K562 (cell line): ENCODE data around the gene CYTH4. TPM values are rescaled to one million over a fixed set of nuclear protein-coding genes. Genes with fewer than 3 reads are reported as not detected.

Source experiments
- ATAC-seq: fragments of 200-7000 bp; cut with Tn5 transposase; 3 replicates; pipeline ENCODE4 v1.9.1; 2020; ENCODE audit warnings: moderate library complexity
- BruUV-seq: library from RNA; stranded (reverse); fragments of 400-500 nt; replicated peaks from 2 replicates; lab custom pipeline; 2021; lab: Mats Ljungman, UMichigan
- CTCF ChIA-PET: fragments of 300-600 bp; formaldehyde crosslinking; extraction: SDS; loops from one replicate; lab custom pipeline; 2021; ENCODE audit warnings: low intra/inter-chr PET ratio; lab: Yijun Ruan, JAX
- POLR2A ChIA-PET: fragments of 300-600, 350-650 bp; sonication (Branson Sonifier 250); formaldehyde crosslinking; extraction: SDS; loops from one replicate; lab custom pipeline; 2021; ENCODE audit warnings: antibody characterized with exemption, inconsistent platforms; lab: Yijun Ruan, JAX
- DNase-seq, 4 experiments: peaks; one replicate each; pipeline versions ENCODE4 v3.0.0 to v3.0.0-alpha.2; 2011 to 2018; ENCODE audit warnings: low spot score in 3 of 4, mixed read lengths in 3 of 4; ENCODE audit errors: extremely low read depth in 1 of 4
- FAIRE-seq: peaks from 2 replicates; lab custom pipeline; 2011; peaks lifted over from hg19 to GRCh38; lab: Jason Lieb, UNC
- H2AFZ ChIP-seq: 2 replicates; pipeline ENCODE4 v1.6.0; 2011; ENCODE audit warnings: low read depth, low read length, control low read depth, inconsistent platforms
- H3K27ac ChIP-seq: fragments of 200-600 bp; 3 replicates; pipeline ENCODE4 v1.8.0; 2011; ENCODE audit warnings: low read depth, mild to moderate bottlenecking, control low read depth, inconsistent platforms, low read length, moderate library complexity, mixed read lengths; ENCODE audit errors: extremely low read depth
- H3K27me3 ChIP-seq, 2 experiments: fragments of 300-600 bp in 1 of 2; 2 replicates in 1 of 2; 3 replicates in 1 of 2; pipeline versions ENCODE4 v1.6.0 to v1.8.0; 2011; ENCODE audit warnings: inconsistent platforms in 2 of 2, low read length in 2 of 2, mild to moderate bottlenecking in 1 of 2, mixed read lengths in 1 of 2, moderate library complexity in 1 of 2; ENCODE audit not compliant: control insufficient read depth in 2 of 2, insufficient read depth in 2 of 2
- H3K36me3 ChIP-seq: fragments of 300-600 bp; 3 replicates; pipeline ENCODE4 v1.8.0; 2011; ENCODE audit warnings: mild to moderate bottlenecking, low read length, inconsistent platforms; ENCODE audit not compliant: control insufficient read depth, insufficient read depth
- H3K4me1 ChIP-seq, 2 experiments: fragments of 200-600 bp in 1 of 2; replicated peaks in 1 of 2; 2 replicates in 1 of 2; 3 replicates in 1 of 2; pipeline versions ENCODE4 v1.5.1 to v1.8.0; 2011; ENCODE audit warnings: inconsistent platforms in 2 of 2, low read length in 2 of 2, mild to moderate bottlenecking in 1 of 2, mixed read lengths in 1 of 2, moderate library complexity in 1 of 2; ENCODE audit not compliant: control insufficient read depth in 2 of 2, insufficient read depth in 2 of 2
- H3K4me2 ChIP-seq: 2 replicates; pipeline ENCODE4 v1.6.1; 2011; ENCODE audit warnings: low read length, control low read depth, inconsistent platforms, mixed read lengths; ENCODE audit not compliant: insufficient read depth
- H3K4me3 ChIP-seq: fragments of 200-600 bp; sonication (generic), shearing (Covaris generic); 2 replicates; pipeline ENCODE4 v1.5.1; 2016; ENCODE audit warnings: control low read depth, inconsistent platforms
- H3K79me2 ChIP-seq: fragments of 200-600 bp; 3 replicates; pipeline ENCODE4 v1.8.0; 2011; ENCODE audit warnings: low read length, inconsistent platforms; ENCODE audit not compliant: control insufficient read depth, insufficient read depth
- H3K9ac ChIP-seq, 2 experiments: 2 replicates each; pipeline versions ENCODE4 v1.6.0 to v1.6.1; 2011; ENCODE audit warnings: low read depth in 2 of 2, low read length in 2 of 2, control low read depth in 1 of 2, inconsistent platforms in 1 of 2, mild to moderate bottlenecking in 1 of 2, mixed read lengths in 1 of 2; ENCODE audit not compliant: insufficient read depth in 1 of 2
- H3K9me1 ChIP-seq: one replicate; pipeline ENCODE4 v1.6.0; 2011; ENCODE audit warnings: inconsistent platforms, mild to moderate bottlenecking, low read length, moderate library complexity; ENCODE audit not compliant: control insufficient read depth, insufficient read depth
- H3K9me3 ChIP-seq: replicated peaks from 2 replicates; pipeline ENCODE4 v1.5.1; 2011; ENCODE audit warnings: low read depth, low read length, inconsistent platforms; ENCODE audit not compliant: control insufficient read depth, insufficient read depth
- H4K20me1 ChIP-seq: replicated peaks from 2 replicates; pipeline ENCODE4 v1.6.1; 2011; ENCODE audit warnings: low read length, inconsistent platforms, mixed read lengths; ENCODE audit not compliant: control insufficient read depth, insufficient read depth
- ATF7 ChIP-seq: fragments of 450-650 bp; IDR thresholded peaks from 2 replicates; pipeline ENCODE4 v1.7.1; 2014; ENCODE audit warnings: mild to moderate bottlenecking, moderate library complexity
- BRD4 ChIP-seq: fragments of 200-600 bp; sonication (generic); IDR thresholded peaks from 2 replicates; pipeline ENCODE4 v1.6.1; 2017; ENCODE audit warnings: inconsistent platforms
- CHD1 ChIP-seq: fragments of 200-600 bp; sonication (generic); IDR thresholded peaks from one replicate; pipeline ENCODE4 v1.6.1; 2012; ENCODE audit warnings: mild to moderate bottlenecking, moderate library complexity, low read length, inconsistent platforms
- E2F3 ChIP-seq: fragments of 250-450 bp; sonication (Bioruptor Pico); IDR thresholded peaks from 2 replicates; pipeline ENCODE4 v1.4.0; 2020; ENCODE audit warnings: mild to moderate bottlenecking
- KLF16 ChIP-seq: IDR thresholded peaks from 2 replicates; pipeline ENCODE4 v1.6.1; 2016; ENCODE audit warnings: antibody characterized with exemption
- MAZ ChIP-seq, 2 experiments: fragments of 450-650 bp in 1 of 2; sonication (generic) in 1 of 2; formaldehyde crosslinking; IDR thresholded peaks in 1 of 2; conservative IDR thresholded peaks in 1 of 2; 2 replicates each; pipeline versions ENCODE4 v1.4.0 to v1.5.0; 2020; ENCODE audit warnings: mild to moderate bottlenecking in 1 of 2, missing genetic modification reagents in 1 of 2
- MYBL2 ChIP-seq, 2 experiments: fragments of 450-650 bp in 1 of 2; sonication (generic) in 1 of 2; formaldehyde crosslinking in 1 of 2; IDR thresholded peaks; 2 replicates each; pipeline versions ENCODE4 v1.6.1 to v1.8.1; 2017 to 2022; ENCODE audit warnings: borderline replicate concordance in 1 of 2, inconsistent platforms in 1 of 2, low read depth in 1 of 2, mild to moderate bottlenecking in 1 of 2, missing genetic modification reagents in 1 of 2, moderate library complexity in 1 of 2
- NR2C1 ChIP-seq, 2 experiments: fragments of 450-650 bp; IDR thresholded peaks; 2 replicates each; pipeline ENCODE4 v1.6.1; 2017; ENCODE audit warnings: mild to moderate bottlenecking in 2 of 2, antibody characterized with exemption in 1 of 2, inconsistent platforms in 1 of 2, missing compliant biosample characterization in 1 of 2, missing genetic modification characterization in 1 of 2
- PHF8 ChIP-seq: fragments of 200-600 bp; sonication (generic); IDR thresholded peaks from 2 replicates; pipeline ENCODE4 v1.6.1; 2012; ENCODE audit warnings: mixed run types, mild to moderate bottlenecking, inconsistent platforms, low read length, moderate library complexity, borderline replicate concordance
- RBM34 ChIP-seq: fragments of 200-400 bp; formaldehyde crosslinking; IDR thresholded peaks from 2 replicates; pipeline ENCODE4 v1.6.1; 2018; ENCODE audit warnings: low read length, borderline replicate concordance; ENCODE audit not compliant: insufficient read depth
- SMARCA5 ChIP-seq: fragments of 450-650 bp; IDR thresholded peaks from 2 replicates; pipeline ENCODE4 v1.6.1; 2016
- SMC3 ChIP-seq: conservative IDR thresholded peaks from 2 replicates; pipeline ENCODE4 v1.6.1; 2011; ENCODE audit warnings: low read depth, low read length, improper control_type of control experiment; ENCODE audit not compliant: insufficient read depth
- ZBTB7A ChIP-seq: IDR thresholded peaks from 2 replicates; pipeline ENCODE4 v1.6.1; 2011; ENCODE audit warnings: low read depth, mild to moderate bottlenecking, low read length, moderate library complexity, borderline replicate concordance; ENCODE audit not compliant: control insufficient read depth
- ZFX ChIP-seq: sonication (generic); formaldehyde crosslinking; IDR thresholded peaks from 2 replicates; pipeline ENCODE4 v1.8.0; 2022; ENCODE audit warnings: mild to moderate bottlenecking, missing genetic modification reagents, moderate library complexity
- WGBS: fragments of 100-300 bp; shearing (Covaris generic); methylation state at CpG from one replicate; pipeline ENCODE4 v1.1.6; 2016; ENCODE audit warnings: low coverage, mixed read lengths; ENCODE audit not compliant: insufficient coverage; ENCODE audit errors: missing lambda C conversion rate; 5-methylcytosine and 5-hydroxymethylcytosine counted together
- in situ Hi-C: fragments of 300-500 bp; cut with MboI; formaldehyde crosslinking; loops from 4 replicates; pipeline ENCODE4 v1.15.0; 2018; ENCODE audit warnings: inconsistent platforms, mixed read lengths
- intact Hi-C: fragments of 100-400 bp; cut with micrococcal nuclease; formaldehyde crosslinking; loops from 2 replicates; pipeline ENCODE4 v1.14.2; 2022
- polyA plus RNA-seq, 8 experiments: library from polyadenylated mRNA; depleted of rRNA in 4 of 8; stranded (reverse) in 5 of 8; unstranded in 3 of 8; fragments of >200 nt; fragmentation: Nextera tagmentation in 2 of 8; fragmentation: Illumina TruSeq in 1 of 8; extraction: Ambion mirVana in 2 of 8; extraction: Trizol in 1 of 8; gene quantifications; 2 replicates each; pipeline versions ENCODE4 v1.2.1 to v1.2.3, GENCODE V29; 2011 to 2014; ENCODE audit warnings: inconsistent platforms in 1 of 8, missing spikeins in 1 of 8
- total RNA-seq, 7 experiments: library from RNA; depleted of rRNA in 6 of 7; stranded (reverse); fragments of >200 nt in 6 of 7; fragmentation: Illumina TruSeq in 2 of 7; extraction: Trizol in 2 of 7; gene quantifications; 2 replicates each; pipeline versions ENCODE4 v1.2.1 to v1.2.3, GENCODE V29; 2011 to 2021; ENCODE audit warnings: low replicate concordance in 1 of 7
- TF ChIP-seq, protein P1 (sequence below): fragments of 200-800 bp; sonication (Bioruptor generic); IDR thresholded peaks from 2 replicates; pipeline ENCODE4 v1.6.1; 2017; ENCODE audit warnings: missing genetic modification characterization, missing compliant biosample characterization
- TF ChIP-seq, protein P2 (sequence below): fragments of 450-650 bp; formaldehyde crosslinking; IDR thresholded peaks from 2 replicates; pipeline ENCODE4 v1.4.0; 2020; ENCODE audit warnings: mild to moderate bottlenecking, moderate library complexity

Gene CYTH4
- total and polyA plus RNA-seq, 9 of the 15 experiments (the other 6 are each of a cell fraction or from before 2014, with no cell fraction given), result 0.03 to 2.0 (median 0.61) TPM; not detected in 1

DNA sequence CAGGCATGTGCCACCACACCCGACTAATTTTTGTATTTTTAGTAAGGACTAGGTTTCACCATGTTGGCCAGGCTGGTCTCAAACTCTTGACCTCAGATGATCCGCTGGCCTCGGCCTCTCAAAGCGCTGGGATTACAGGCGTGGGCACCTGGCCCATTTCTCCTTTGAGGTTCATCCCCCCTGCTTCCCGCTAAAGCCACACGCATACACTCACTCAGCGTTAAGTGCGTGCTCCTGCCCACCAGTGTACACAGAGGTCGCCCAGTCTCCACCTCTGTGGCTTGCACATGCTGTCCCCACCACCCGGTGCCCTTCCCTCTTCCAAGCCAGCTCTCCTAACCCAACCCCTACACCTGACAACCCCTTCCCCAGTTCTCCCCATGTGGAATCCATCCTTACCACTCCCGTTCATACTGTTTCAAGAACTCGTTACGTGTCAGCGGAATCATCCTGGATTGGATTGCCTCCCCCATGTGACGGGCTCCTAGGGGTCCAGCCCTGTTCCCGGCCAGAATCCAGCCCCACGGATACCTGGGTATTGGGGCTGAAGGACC lies 15.7 kb upstream of the CYTH4 start (continued):
- TF ChIP-seq MYBL2 (IDR thresholded peaks at IDR 0.05; ENCODE audit: low read depth) (no peak), MYBL2 (CRISPR knock-in tag; IDR thresholded peaks at IDR 0.05; ENCODE audit: borderline replicate concordance) (no peak)
- TF ChIP-seq, all 486 proteins: peak for 0

DNA sequence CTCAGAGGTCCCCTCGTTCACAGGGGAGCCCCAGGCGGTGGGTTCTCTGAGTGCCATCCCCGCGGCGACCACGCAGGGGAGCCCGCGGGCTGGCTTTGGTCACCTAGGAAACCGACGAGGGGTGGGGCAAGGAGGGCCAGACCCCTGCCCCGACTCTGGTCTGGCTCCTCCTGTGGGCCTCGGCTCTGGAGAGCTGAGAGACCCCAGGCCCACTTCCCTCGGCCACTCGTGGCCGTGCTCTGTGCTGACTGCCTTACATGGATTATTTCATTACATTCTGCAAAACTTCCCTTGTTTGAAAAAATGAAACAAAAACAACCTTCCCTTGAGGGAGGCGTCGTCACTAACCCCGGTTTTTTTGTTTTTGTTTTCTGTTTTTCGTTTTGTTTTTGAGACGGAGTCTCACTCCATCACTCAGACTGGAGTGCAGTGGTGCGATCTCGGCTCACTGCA lies 15.1 kb upstream of the CYTH4 start:
- 10% methylated on average over 19 of the region's 22 CpGs for WGBS
- no peak for FAIRE-seq
- POLR2A ChIA-PET, result no interaction called here
- TF ChIP-seq ZFX, result peak; percentile 40; the same call in 1 of the 2 replicates
- TF ChIP-seq KLF16, result 0 out of 2 replicates have a peak, but pooled peaks have one; percentile 7
- TF ChIP-seq PHF8, result 0 out of 2 replicates have a peak, but pooled peaks have one; percentile 15
- TF ChIP-seq, protein P1, sequence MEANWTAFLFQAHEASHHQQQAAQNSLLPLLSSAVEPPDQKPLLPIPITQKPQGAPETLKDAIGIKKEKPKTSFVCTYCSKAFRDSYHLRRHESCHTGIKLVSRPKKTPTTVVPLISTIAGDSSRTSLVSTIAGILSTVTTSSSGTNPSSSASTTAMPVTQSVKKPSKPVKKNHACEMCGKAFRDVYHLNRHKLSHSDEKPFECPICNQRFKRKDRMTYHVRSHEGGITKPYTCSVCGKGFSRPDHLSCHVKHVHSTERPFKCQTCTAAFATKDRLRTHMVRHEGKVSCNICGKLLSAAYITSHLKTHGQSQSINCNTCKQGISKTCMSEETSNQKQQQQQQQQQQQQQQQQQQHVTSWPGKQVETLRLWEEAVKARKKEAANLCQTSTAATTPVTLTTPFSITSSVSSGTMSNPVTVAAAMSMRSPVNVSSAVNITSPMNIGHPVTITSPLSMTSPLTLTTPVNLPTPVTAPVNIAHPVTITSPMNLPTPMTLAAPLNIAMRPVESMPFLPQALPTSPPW (CRISPR knock-in tag), result peak; percentile 44; the same call in 1 of the 2 replicates
- peak; percentile 20; the same call in 1 of the 2 replicates for TF ChIP-seq ATF7
- TF ChIP-seq ZBTB7A, result peak; percentile 90
- no peak for TF ChIP-seq BRD4
- TF ChIP-seq NR2C1 (IDR thresholded peaks at IDR 0.05), result no peak
- no peak for TF ChIP-seq NR2C1 (tag; IDR thresholded peaks at IDR 0.05)
- TF ChIP-seq, protein P2, sequence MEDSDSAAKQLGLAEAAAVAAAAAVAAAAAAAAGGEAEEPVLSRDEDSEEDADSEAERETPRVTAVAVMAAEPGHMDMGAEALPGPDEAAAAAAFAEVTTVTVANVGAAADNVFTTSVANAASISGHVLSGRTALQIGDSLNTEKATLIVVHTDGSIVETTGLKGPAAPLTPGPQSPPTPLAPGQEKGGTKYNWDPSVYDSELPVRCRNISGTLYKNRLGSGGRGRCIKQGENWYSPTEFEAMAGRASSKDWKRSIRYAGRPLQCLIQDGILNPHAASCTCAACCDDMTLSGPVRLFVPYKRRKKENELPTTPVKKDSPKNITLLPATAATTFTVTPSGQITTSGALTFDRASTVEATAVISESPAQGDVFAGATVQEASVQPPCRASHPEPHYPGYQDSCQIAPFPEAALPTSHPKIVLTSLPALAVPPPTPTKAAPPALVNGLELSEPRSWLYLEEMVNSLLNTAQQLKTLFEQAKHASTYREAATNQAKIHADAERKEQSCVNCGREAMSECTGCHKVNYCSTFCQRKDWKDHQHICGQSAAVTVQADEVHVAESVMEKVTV (CRISPR knock-in tag), result peak; percentile 37; the same call in 1 of the 2 replicates
- TF ChIP-seq SMC3, result 0 out of 2 replicates have a peak, but pooled peaks have one; percentile 40
- no peak for TF ChIP-seq RBM34
- TF ChIP-seq CHD1, result no peak
- TF ChIP-seq SMARCA5, result no peak
- TF ChIP-seq E2F3 (CRISPR knock-in tag), result no peak
- TF ChIP-seq MAZ (CRISPR knock-in tag; conservative IDR thresholded peaks at IDR 0.05 in 1 of 2, IDR thresholded peaks at IDR 0.05 in 1 of 2), result 0 out of 4 replicates have a peak, but pooled peaks of 1 of the 2 experiments have one; percentile 54

More for the DNA sequence above, 15.1 kb upstream of the CYTH4 start:
- BruUV-seq, result no TSS peak
- Histone ChIP-seq H3K4me3 (peak overlapping the region; percentile 23; the same call in 1 of the 2 replicates), H3K79me2 (no peaks in the 10 kb centered on the region), H3K9me1 (no peaks in the 10 kb centered on the region), H3K4me1 (peaks cover 0 to 6% of the 10 kb centered on the region in 2 experiments; a peak in 3 of 5 replicates), H3K9me3 (peaks cover 4% of the 10 kb centered on the region; the same call in 1 of the 2 replicates), H3K9ac (peak overlapping the region in 1 of 2 experiments; percentile 74; a peak in 2 of 4 replicates), H2AFZ (peak overlapping the region; percentile 84), H3K27me3 (no peaks in the 10 kb centered on the region; a peak in 3 of 5 replicates), H3K27ac (no peak overlapping the region), H3K36me3 (no peaks in the 10 kb centered on the region), H4K20me1 (no peaks in the 10 kb centered on the region), H3K4me2 (peak overlapping the region; percentile 73)
- DNase-seq (peak; percentile 58 to 73 (median 68)), ATAC-seq (peak; percentile 95)
- CTCF ChIA-PET, result interaction anchor here (1.2 kb wide), 2 partner anchors 162 to 190 kb away, joined by 4 to 5 read pairs; no protein-coding TSS in a partner anchor
- in situ Hi-C loops (no loop called here), intact Hi-C loops (loop anchor here (2.0 to 5.0 kb wide), 2 partner anchors 50 to 190 kb away; no protein-coding TSS in a partner anchor)
